ENCODE data around the gene DAPK1.

The DAPK1 gene

GRCh38 chr9:87594194-87594593 is 96.5 kb downstream of the DAPK1 start:
- Histone ChIP-seq H3K36me3 (ENCODE audit: control insufficient read depth in 5 of 5, insufficient read depth in 5 of 5, low read length in 5 of 5) (no peaks in the 10 kb centered on the region), H3K9ac (ENCODE audit: low read length in 5 of 5) (no peak overlapping the region), H3K9me3 (ENCODE audit: control insufficient read depth in 5 of 5, low read length in 5 of 5) (no peaks in the 10 kb centered on the region), H3K27me3 (ENCODE audit: control insufficient read depth in 5 of 5, insufficient read depth in 4 of 5, low read length in 5 of 5) (no peaks in the 10 kb centered on the region), H3K27ac (ENCODE audit: low read depth, low read length) (peak overlapping the region; percentile 63), H3K4me3 (ENCODE audit: low read depth in 1 of 5, low read length in 5 of 5) (no peak overlapping the region), H3K4me1 (ENCODE audit: control insufficient read depth in 5 of 5, insufficient read depth in 5 of 5, low read length in 5 of 5) (peaks cover 14 to 49% (median 41%) of the 10 kb centered on the region in 5 donors)

GRCh38 chr9:87594662-87595061 is 97.0 kb downstream of the DAPK1 start:
- H3K27me3 ChIP-seq (ENCODE audit: control insufficient read depth in 5 of 5, insufficient read depth in 4 of 5, low read length in 5 of 5): no peaks in the 10 kb centered on the region
- H3K9ac ChIP-seq (ENCODE audit: low read length in 5 of 5): no peak overlapping the region
- H3K9me3 ChIP-seq (ENCODE audit: control insufficient read depth in 5 of 5, low read length in 5 of 5): no peaks in the 10 kb centered on the region
- H3K4me1 ChIP-seq (ENCODE audit: control insufficient read depth in 5 of 5, insufficient read depth in 5 of 5, low read length in 5 of 5): peaks cover 14 to 49% (median 41%) of the 10 kb centered on the region in 5 donors
- no peaks in the 10 kb centered on the region for H3K36me3 ChIP-seq (ENCODE audit: control insufficient read depth in 5 of 5, insufficient read depth in 5 of 5, low read length in 5 of 5)
- no peak overlapping the region for H3K4me3 ChIP-seq (ENCODE audit: low read depth in 1 of 5, low read length in 5 of 5)
- no peak overlapping the region for H3K27ac ChIP-seq (ENCODE audit: low read depth, low read length)

- no peak overlapping the region for H3K27ac ChIP-seq (ENCODE audit: low read depth, low read length)
- peaks cover 14 to 58% (median 41%) of the 10 kb centered on the region in 5 donors for H3K4me1 ChIP-seq (ENCODE audit: control insufficient read depth in 5 of 5, insufficient read depth in 5 of 5, low read length in 5 of 5)
Measured at GRCh38 chr9:87595610-87596009, 97.9 kb downstream of the DAPK1 start.

GRCh38 chr9:87596862-87597261 is 99.2 kb downstream of the DAPK1 start:
- no peaks in the 10 kb centered on the region for H3K36me3 ChIP-seq (ENCODE audit: control insufficient read depth in 5 of 5, insufficient read depth in 5 of 5, low read length in 5 of 5)
- H3K9me3 ChIP-seq (ENCODE audit: control insufficient read depth in 5 of 5, low read length in 5 of 5): no peaks in the 10 kb centered on the region
- no peak overlapping the region for H3K27ac ChIP-seq (ENCODE audit: low read depth, low read length)
- peaks cover 14 to 66% (median 48%) of the 10 kb centered on the region in 5 donors for H3K4me1 ChIP-seq (ENCODE audit: control insufficient read depth in 5 of 5, insufficient read depth in 5 of 5, low read length in 5 of 5)
- H3K4me3 ChIP-seq (ENCODE audit: low read depth in 1 of 5, low read length in 5 of 5): no peak overlapping the region
- H3K9ac ChIP-seq (ENCODE audit: low read length in 5 of 5): no peak overlapping the region
- H3K27me3 ChIP-seq (ENCODE audit: control insufficient read depth in 5 of 5, insufficient read depth in 4 of 5, low read length in 5 of 5): no peaks in the 10 kb centered on the region

More at GRCh38 chr9:87595610-87596009, 97.9 kb downstream of the DAPK1 start:
- no peaks in the 10 kb centered on the region for H3K36me3 ChIP-seq (ENCODE audit: control insufficient read depth in 5 of 5, insufficient read depth in 5 of 5, low read length in 5 of 5)
- no peak overlapping the region for H3K4me3 ChIP-seq (ENCODE audit: low read depth in 1 of 5, low read length in 5 of 5)
- H3K9me3 ChIP-seq (ENCODE audit: control insufficient read depth in 5 of 5, low read length in 5 of 5): no peaks in the 10 kb centered on the region
- H3K9ac ChIP-seq (ENCODE audit: low read length in 5 of 5): no peak overlapping the region
- no peaks in the 10 kb centered on the region for H3K27me3 ChIP-seq (ENCODE audit: control insufficient read depth in 5 of 5, insufficient read depth in 4 of 5, low read length in 5 of 5)

GRCh38 chr9:87597710-87598443 is 100.2 kb downstream of the DAPK1 start:
- no peak overlapping the region for H3K27ac ChIP-seq (ENCODE audit: low read depth, low read length)
- peaks cover 10 to 57% (median 38%) of the 10 kb centered on the region in 5 donors for H3K4me1 ChIP-seq (ENCODE audit: control insufficient read depth in 5 of 5, insufficient read depth in 5 of 5, low read length in 5 of 5)
- H3K9me3 ChIP-seq (ENCODE audit: control insufficient read depth in 5 of 5, low read length in 5 of 5): no peaks in the 10 kb centered on the region
- no peaks in the 10 kb centered on the region for H3K27me3 ChIP-seq (ENCODE audit: control insufficient read depth in 5 of 5, insufficient read depth in 4 of 5, low read length in 5 of 5)
- no peaks in the 10 kb centered on the region for H3K36me3 ChIP-seq (ENCODE audit: control insufficient read depth in 5 of 5, insufficient read depth in 5 of 5, low read length in 5 of 5)
- no peak overlapping the region for H3K4me3 ChIP-seq (ENCODE audit: low read depth in 1 of 5, low read length in 5 of 5)
- no peak overlapping the region for H3K9ac ChIP-seq (ENCODE audit: low read length in 5 of 5)

GRCh38 chr9:87599901-87600610 is 102.4 kb downstream of the DAPK1 start:
- Histone ChIP-seq H3K4me1 (ENCODE audit: control insufficient read depth in 5 of 5, insufficient read depth in 5 of 5, low read length in 5 of 5) (peaks cover 3 to 37% (median 22%) of the 10 kb centered on the region in 5 donors), H3K36me3 (ENCODE audit: control insufficient read depth in 5 of 5, insufficient read depth in 5 of 5, low read length in 5 of 5) (peaks cover 0 to 3% (median 2%) of the 10 kb centered on the region in 5 donors), H3K9ac (ENCODE audit: low read length in 5 of 5) (no peak overlapping the region), H3K4me3 (ENCODE audit: low read depth in 1 of 5, low read length in 5 of 5) (no peak overlapping the region), H3K27ac (ENCODE audit: low read depth, low read length) (no peak overlapping the region), H3K9me3 (ENCODE audit: control insufficient read depth in 5 of 5, low read length in 5 of 5) (no peaks in the 10 kb centered on the region), H3K27me3 (ENCODE audit: control insufficient read depth in 5 of 5, insufficient read depth in 4 of 5, low read length in 5 of 5) (no peaks in the 10 kb centered on the region)

- Histone ChIP-seq H3K27me3 (ENCODE audit: control insufficient read depth in 5 of 5, insufficient read depth in 4 of 5, low read length in 5 of 5) (no peaks in the 10 kb centered on the region), H3K9ac (ENCODE audit: low read length in 5 of 5) (no peak overlapping the region), H3K4me3 (ENCODE audit: low read depth in 1 of 5, low read length in 5 of 5) (no peak overlapping the region), H3K27ac (ENCODE audit: low read depth, low read length) (no peak overlapping the region), H3K36me3 (ENCODE audit: control insufficient read depth in 5 of 5, insufficient read depth in 5 of 5, low read length in 5 of 5) (peaks cover 0 to 10% (median 9%) of the 10 kb centered on the region in 5 donors), H3K4me1 (ENCODE audit: control insufficient read depth in 5 of 5, insufficient read depth in 5 of 5, low read length in 5 of 5) (peaks cover 3 to 35% (median 22%) of the 10 kb centered on the region in 5 donors), H3K9me3 (ENCODE audit: control insufficient read depth in 5 of 5, low read length in 5 of 5) (no peaks in the 10 kb centered on the region)
Measured at GRCh38 chr9:87601176-87601575, 103.5 kb downstream of the DAPK1 start.

- Histone ChIP-seq H3K27me3 (ENCODE audit: control insufficient read depth in 5 of 5, insufficient read depth in 4 of 5, low read length in 5 of 5) (no peaks in the 10 kb centered on the region), H3K4me3 (ENCODE audit: low read depth in 1 of 5, low read length in 5 of 5) (no peak overlapping the region), H3K4me1 (ENCODE audit: control insufficient read depth in 5 of 5, insufficient read depth in 5 of 5, low read length in 5 of 5) (peaks cover 3 to 30% (median 19%) of the 10 kb centered on the region in 5 donors), H3K9ac (ENCODE audit: low read length in 5 of 5) (no peak overlapping the region), H3K9me3 (ENCODE audit: control insufficient read depth in 5 of 5, low read length in 5 of 5) (no peaks in the 10 kb centered on the region), H3K27ac (ENCODE audit: low read depth, low read length) (no peak overlapping the region), H3K36me3 (ENCODE audit: control insufficient read depth in 5 of 5, insufficient read depth in 5 of 5, low read length in 5 of 5) (peaks cover 0 to 11% (median 9%) of the 10 kb centered on the region in 5 donors)
Measured at GRCh38 chr9:87601595-87601994, 103.9 kb downstream of the DAPK1 start.

- peaks cover 0 to 20% (median 10%) of the 10 kb centered on the region in 5 donors for H3K4me1 ChIP-seq (ENCODE audit: control insufficient read depth in 5 of 5, insufficient read depth in 5 of 5, low read length in 5 of 5)
- no peaks in the 10 kb centered on the region for H3K9me3 ChIP-seq (ENCODE audit: control insufficient read depth in 5 of 5, low read length in 5 of 5)
- H3K27me3 ChIP-seq (ENCODE audit: control insufficient read depth in 5 of 5, insufficient read depth in 4 of 5, low read length in 5 of 5): no peaks in the 10 kb centered on the region
- H3K4me3 ChIP-seq (ENCODE audit: low read depth in 1 of 5, low read length in 5 of 5): no peak overlapping the region
- no peak overlapping the region for H3K27ac ChIP-seq (ENCODE audit: low read depth, low read length)
- peaks cover 0 to 11% (median 9%) of the 10 kb centered on the region in 5 donors for H3K36me3 ChIP-seq (ENCODE audit: control insufficient read depth in 5 of 5, insufficient read depth in 5 of 5, low read length in 5 of 5)
- no peak overlapping the region for H3K9ac ChIP-seq (ENCODE audit: low read length in 5 of 5)
Measured at GRCh38 chr9:87602933-87603643, 105.4 kb downstream of the DAPK1 start.
